ENCODE results near the gene PCGF1. TPM values are rescaled to one million over a fixed set of nuclear protein-coding genes. Genes with fewer than 3 reads are reported as not detected.

The PCGF1 gene
- total RNA-seq, 1 experiment from 2014 or later = 39.9 TPM

- H3K27ac ChIP-seq (ENCODE audit: low read depth, low read length) = no peak overlapping the region
- no peak overlapping the region for H3K4me3 ChIP-seq (replicated peaks in 1 of 2; ENCODE audit: low read depth in 1 of 2, low read length in 2 of 2)
- no peaks in the 10 kb centered on the region for H3K9me2 ChIP-seq (ENCODE audit: insufficient read depth)
- BruUV-seq (replicated peaks) = no TSS peak
- H3K27me3 ChIP-seq (ENCODE audit: insufficient read depth, low read length) = no peaks in the 10 kb centered on the region
- H3K9ac ChIP-seq (ENCODE audit: low read length) = no peak overlapping the region
- ATAC-seq = no peak
- H3K36me3 ChIP-seq (ENCODE audit: control insufficient read depth in 1 of 2, insufficient read depth in 2 of 2, low read length in 2 of 2) = peaks cover 1 to 3% of the 10 kb centered on the region in 2 experiments; a peak in 2 of 4 replicates
- TF ChIP-seq POLR2AphosphoS5 (IDR thresholded peaks at IDR 0.05; ENCODE audit: low read depth, low read length) = no peak
- no peak for TF ChIP-seq EZH2phosphoT487 (IDR thresholded peaks at IDR 0.05; ENCODE audit: borderline replicate concordance)
- TF ChIP-seq ZBTB33 (IDR thresholded peaks at IDR 0.05; ENCODE audit: extremely low read depth, insufficient replicate concordance, low read length) = no peak
- no peak for TF ChIP-seq ATF3 (IDR thresholded peaks at IDR 0.05)
- TF ChIP-seq MAX (IDR thresholded peaks at IDR 0.05) = no peak
- no peak for TF ChIP-seq RAD21 (IDR thresholded peaks at IDR 0.05; ENCODE audit: low read depth)
- no peak for TF ChIP-seq ZFX (IDR thresholded peaks at IDR 0.05)
- TF ChIP-seq REST (IDR thresholded peaks at IDR 0.05; ENCODE audit: low read depth) = no peak
- no peak for TF ChIP-seq FOSL1 (IDR thresholded peaks at IDR 0.05; ENCODE audit: low read depth)
- TF ChIP-seq POLR2A (IDR thresholded peaks at IDR 0.05; ENCODE audit: borderline replicate concordance, extremely low read depth, insufficient read depth, insufficient read length) = no peak
- no peak for TF ChIP-seq YY1 (IDR thresholded peaks at IDR 0.05; ENCODE audit: extremely low read depth, insufficient replicate concordance, low read depth, low read length)
- no peak for TF ChIP-seq SP1 (IDR thresholded peaks at IDR 0.05; ENCODE audit: low read depth)
- no peak for TF ChIP-seq SRF (IDR thresholded peaks at IDR 0.05; ENCODE audit: low read depth)
- TF ChIP-seq CEBPB (IDR thresholded peaks at IDR 0.05; ENCODE audit: low read depth) = no peak
- no peak for TF ChIP-seq EZH2 (IDR thresholded peaks at IDR 0.05)
- no peak for TF ChIP-seq ZNF274 (IDR thresholded peaks at IDR 0.05; ENCODE audit: low read depth, low read length)
- TF ChIP-seq EGR1 (IDR thresholded peaks at IDR 0.05; ENCODE audit: low read depth) = no peak
- no peak for TF ChIP-seq ELF1 (IDR thresholded peaks at IDR 0.05; ENCODE audit: borderline replicate concordance, low read depth)
- no peak for TF ChIP-seq TCF7L2 (IDR thresholded peaks at IDR 0.05; ENCODE audit: borderline replicate concordance, extremely low read depth, insufficient read depth, insufficient read length)
- peaks cover 19 to 53% of the 10 kb centered on the region in 2 experiments; a peak in 3 of 4 replicates for H3K4me1 ChIP-seq (ENCODE audit: control insufficient read depth in 1 of 2, insufficient read depth in 2 of 2, low read length in 2 of 2)
- no peaks in the 10 kb centered on the region for H4K20me1 ChIP-seq (ENCODE audit: insufficient read depth)
- RAD21 ChIA-PET (ENCODE audit: low non-redundant PET in 1 of 2, low total read pairs in 2 of 2, uncharacterized antibody in 2 of 2, unreplicated experiment in 2 of 2) = no interaction called here
- POLR2A ChIA-PET = no interaction called here
- intact Hi-C loops (cut with micrococcal nuclease) = no loop called here
- CTCF ChIA-PET = no interaction called here
- no peaks in the 10 kb centered on the region for H3K9me3 ChIP-seq (ENCODE audit: control insufficient read depth in 1 of 2, insufficient read depth in 1 of 2, low read depth in 1 of 2, low read length in 2 of 2)
- H3K79me2 ChIP-seq (ENCODE audit: insufficient read depth, low read length) = peaks cover 23% of the 10 kb centered on the region; the same call in 1 of the 2 replicates
- DNase-seq (ENCODE audit: low read depth, low spot score) = no peak
- no peak overlapping the region for H2AFZ ChIP-seq (ENCODE audit: low read depth, low read length, poor library complexity, severe bottlenecking)
- H3K4me2 ChIP-seq (ENCODE audit: low read length) = no peak overlapping the region
These were observed 44.0 kb upstream of the PCGF1 start for GRCh38 chr2:74551530-74551929.
